GM21381 (cell line): ENCODE results near the gene LIF.

Source experiments
- ATAC-seq: cut with Tn5 transposase; IDR thresholded peaks from one replicate; pipeline ENCODE4 v1.9.1; 2021; ENCODE audit warnings: mild to moderate bottlenecking, moderate library complexity; ENCODE audit not compliant: unreplicated experiment

LIF gene

GRCh38 chr22:30284666-30285065 lies 38.1 kb upstream of the LIF start:
- no peak for ATAC-seq

GRCh38 chr22:30284172-30284571 lies 37.6 kb upstream of the LIF start:
- no peak for ATAC-seq

DNA sequence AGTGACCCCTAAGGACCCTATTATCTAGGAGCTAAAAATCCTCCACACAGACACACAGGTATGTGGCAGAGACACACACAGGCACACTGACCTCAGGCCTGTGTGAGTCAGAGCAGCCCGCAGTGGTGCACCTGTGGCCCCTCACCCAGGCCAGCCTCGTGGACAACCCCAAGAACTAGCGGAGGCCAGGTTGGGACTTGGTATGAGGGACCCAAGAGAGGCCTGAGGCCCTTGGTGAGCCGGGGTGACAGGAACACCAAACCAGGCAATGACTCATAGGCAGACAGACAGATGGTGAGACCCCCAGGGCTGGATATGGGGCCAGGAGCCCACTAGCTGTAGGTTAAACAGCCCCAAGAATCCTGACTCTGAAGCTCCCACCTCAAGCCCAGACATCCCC lies 36.8 kb upstream of the LIF start:
- ATAC-seq, result no peak

DNA sequence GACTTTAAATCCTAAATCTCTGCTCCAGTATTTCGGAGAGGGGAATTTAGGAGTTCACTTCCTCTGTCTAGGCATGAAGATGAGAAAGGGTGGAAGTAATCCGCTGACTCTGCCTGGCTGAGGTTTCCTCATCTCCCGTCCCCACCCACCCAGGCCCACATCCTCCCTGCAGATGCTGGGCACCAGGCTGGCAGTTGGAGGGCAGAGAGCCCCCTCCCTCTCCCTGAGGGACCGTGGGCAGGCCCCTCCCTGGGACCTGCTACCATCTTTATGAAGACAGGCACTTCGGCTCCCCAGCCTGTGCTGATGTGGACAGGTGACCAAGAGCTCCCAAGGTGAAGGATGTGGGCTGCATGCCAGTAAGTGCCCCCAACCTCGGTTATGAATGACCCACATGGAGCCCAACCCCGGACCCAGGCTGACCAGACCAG lies 36.1 kb upstream of the LIF start:
- ATAC-seq, result no peak

DNA sequence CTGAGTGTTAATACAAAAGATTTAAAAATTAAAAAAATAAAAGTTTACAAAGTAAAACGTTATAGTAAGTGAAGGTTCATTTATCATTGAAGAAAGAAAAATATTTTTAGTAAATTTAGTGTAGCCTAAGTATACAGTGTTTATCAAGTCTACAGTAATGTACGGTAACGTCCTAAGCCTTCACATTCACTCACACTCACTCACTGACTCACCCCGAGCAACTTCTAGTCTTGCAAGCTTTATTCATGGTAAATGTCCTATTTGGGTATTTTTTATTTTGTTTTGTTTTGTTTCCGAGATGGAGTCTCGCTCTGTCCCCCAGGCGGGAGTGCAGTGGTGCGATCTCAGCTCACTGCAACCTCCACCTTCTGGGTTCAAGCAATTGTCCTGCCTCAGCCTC lies 33.9 kb upstream of the LIF start:
- ATAC-seq, result no peak

- ATAC-seq, result no peak
Observed at GRCh38 chr22:30279932-30280331, 33.4 kb upstream of the LIF start.

- ATAC-seq, result no peak
Observed at GRCh38 chr22:30279046-30279788, 32.7 kb upstream of the LIF start.

- ATAC-seq, result no peak
Observed at GRCh38 chr22:30277547-30278344, 31.2 kb upstream of the LIF start.

GRCh38 chr22:30276039-30276438 lies 29.5 kb upstream of the LIF start:
- no peak for ATAC-seq

DNA sequence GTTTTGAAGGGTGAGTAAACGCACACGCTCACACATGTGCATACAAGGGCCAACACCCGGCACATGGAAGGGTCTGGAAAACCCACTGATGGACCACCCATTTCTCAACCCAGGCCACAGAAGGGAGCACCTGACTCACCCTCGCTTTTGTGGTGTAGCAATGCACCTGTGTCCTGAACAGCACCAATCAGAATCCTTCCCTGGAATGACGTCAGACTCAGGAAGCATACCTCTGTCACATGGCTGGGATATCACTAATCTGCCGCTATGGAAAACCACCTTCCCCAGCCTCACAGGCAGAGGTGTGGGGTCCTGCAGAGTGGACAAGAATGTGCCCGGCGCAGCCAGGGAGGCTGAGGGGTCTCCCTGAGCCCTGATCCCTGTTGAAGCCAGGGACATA lies 29.1 kb upstream of the LIF start:
- no peak for ATAC-seq

GRCh38 chr22:30274437-30274812 lies 27.9 kb upstream of the LIF start:
- ATAC-seq, result no peak

- ATAC-seq, result no peak
Observed at GRCh38 chr22:30273711-30274436, 27.3 kb upstream of the LIF start.

DNA sequence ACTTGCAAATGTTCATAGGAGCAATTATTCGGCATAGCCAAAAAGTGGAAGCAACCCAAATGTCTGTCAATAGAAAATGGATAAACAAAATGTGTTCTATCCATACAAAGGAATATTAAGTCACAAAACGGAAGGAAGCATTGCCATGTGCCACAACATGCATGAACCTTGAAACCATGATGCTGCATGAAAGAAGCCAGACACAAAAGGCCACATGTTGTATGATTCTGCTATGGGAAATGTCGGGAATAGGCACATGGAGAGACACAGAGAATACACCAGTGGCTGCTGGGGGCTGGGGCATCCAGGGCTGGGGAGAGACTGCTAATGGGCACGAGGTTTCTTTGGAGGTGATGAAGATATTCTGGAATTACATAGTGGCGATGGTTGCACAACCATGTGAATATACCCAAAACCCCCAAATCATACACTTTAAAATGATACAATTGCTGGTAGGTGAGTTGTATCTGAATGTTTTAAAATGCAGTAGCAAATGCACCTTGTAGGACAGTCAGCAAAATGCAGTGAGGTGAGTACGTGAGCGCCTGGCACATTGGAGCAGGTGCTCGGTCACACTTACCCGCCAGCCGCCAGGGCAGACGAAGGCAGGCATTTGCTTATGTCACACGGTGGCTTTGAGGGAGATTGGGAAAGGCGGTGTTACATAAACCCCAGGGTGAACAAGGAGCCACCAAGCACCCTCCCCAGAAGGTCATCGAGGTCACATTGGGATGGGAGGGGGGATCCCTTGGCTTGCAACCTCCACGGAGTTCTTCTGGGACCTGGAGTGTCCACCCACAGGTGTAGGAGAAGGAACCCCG lies 26.4 kb upstream of the LIF start:
- no peak for ATAC-seq

DNA sequence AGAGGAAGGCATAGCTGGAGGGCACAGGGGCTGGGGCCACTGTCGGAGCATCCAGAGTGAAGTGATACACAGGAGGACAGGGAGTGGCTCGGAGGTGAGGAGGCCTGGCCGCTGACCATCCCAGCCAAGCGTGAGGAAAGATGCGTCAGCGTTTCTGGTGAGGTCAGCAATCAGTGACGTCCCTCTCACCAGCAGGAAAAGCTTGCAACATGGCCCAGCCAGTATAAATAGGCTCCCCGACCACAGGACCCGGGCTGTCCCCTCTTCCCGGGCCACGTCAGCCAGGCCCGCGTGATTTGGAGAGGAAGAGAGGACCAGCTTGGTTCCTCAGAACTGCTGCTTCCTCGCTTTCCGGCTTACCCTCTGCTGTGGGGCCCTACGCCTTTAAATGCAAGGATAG lies 24.3 kb upstream of the LIF start:
- no peak for ATAC-seq

- no peak for ATAC-seq
Observed at GRCh38 chr22:30268331-30268730, 21.8 kb upstream of the LIF start.

- ATAC-seq, result no peak
Observed at GRCh38 chr22:30267382-30268302, 21.1 kb upstream of the LIF start.

GRCh38 chr22:30266445-30267381 lies 20.2 kb upstream of the LIF start, which contains the start of gene OSM:
TSS of gene OSM (minus strand) at chr22:30266851. CDS start at chr22:30266799, 52 bp downstream.
- no peak for ATAC-seq

GRCh38 chr22:30265823-30266444 lies 19.4 kb upstream of the LIF start:
- peak; percentile 56 for ATAC-seq
